ENCODE data around the gene MYO10. TPM values are rescaled to one million over a fixed set of nuclear protein-coding genes. Genes with fewer than 3 reads are reported as not detected.

The MYO10 gene
- total and polyA plus RNA-seq, 2 of the 8 experiments (the other 6 are each of a cell fraction or from before 2014, with no cell fraction given): 21.5 to 107 TPM

- TF ChIP-seq, protein P1, sequence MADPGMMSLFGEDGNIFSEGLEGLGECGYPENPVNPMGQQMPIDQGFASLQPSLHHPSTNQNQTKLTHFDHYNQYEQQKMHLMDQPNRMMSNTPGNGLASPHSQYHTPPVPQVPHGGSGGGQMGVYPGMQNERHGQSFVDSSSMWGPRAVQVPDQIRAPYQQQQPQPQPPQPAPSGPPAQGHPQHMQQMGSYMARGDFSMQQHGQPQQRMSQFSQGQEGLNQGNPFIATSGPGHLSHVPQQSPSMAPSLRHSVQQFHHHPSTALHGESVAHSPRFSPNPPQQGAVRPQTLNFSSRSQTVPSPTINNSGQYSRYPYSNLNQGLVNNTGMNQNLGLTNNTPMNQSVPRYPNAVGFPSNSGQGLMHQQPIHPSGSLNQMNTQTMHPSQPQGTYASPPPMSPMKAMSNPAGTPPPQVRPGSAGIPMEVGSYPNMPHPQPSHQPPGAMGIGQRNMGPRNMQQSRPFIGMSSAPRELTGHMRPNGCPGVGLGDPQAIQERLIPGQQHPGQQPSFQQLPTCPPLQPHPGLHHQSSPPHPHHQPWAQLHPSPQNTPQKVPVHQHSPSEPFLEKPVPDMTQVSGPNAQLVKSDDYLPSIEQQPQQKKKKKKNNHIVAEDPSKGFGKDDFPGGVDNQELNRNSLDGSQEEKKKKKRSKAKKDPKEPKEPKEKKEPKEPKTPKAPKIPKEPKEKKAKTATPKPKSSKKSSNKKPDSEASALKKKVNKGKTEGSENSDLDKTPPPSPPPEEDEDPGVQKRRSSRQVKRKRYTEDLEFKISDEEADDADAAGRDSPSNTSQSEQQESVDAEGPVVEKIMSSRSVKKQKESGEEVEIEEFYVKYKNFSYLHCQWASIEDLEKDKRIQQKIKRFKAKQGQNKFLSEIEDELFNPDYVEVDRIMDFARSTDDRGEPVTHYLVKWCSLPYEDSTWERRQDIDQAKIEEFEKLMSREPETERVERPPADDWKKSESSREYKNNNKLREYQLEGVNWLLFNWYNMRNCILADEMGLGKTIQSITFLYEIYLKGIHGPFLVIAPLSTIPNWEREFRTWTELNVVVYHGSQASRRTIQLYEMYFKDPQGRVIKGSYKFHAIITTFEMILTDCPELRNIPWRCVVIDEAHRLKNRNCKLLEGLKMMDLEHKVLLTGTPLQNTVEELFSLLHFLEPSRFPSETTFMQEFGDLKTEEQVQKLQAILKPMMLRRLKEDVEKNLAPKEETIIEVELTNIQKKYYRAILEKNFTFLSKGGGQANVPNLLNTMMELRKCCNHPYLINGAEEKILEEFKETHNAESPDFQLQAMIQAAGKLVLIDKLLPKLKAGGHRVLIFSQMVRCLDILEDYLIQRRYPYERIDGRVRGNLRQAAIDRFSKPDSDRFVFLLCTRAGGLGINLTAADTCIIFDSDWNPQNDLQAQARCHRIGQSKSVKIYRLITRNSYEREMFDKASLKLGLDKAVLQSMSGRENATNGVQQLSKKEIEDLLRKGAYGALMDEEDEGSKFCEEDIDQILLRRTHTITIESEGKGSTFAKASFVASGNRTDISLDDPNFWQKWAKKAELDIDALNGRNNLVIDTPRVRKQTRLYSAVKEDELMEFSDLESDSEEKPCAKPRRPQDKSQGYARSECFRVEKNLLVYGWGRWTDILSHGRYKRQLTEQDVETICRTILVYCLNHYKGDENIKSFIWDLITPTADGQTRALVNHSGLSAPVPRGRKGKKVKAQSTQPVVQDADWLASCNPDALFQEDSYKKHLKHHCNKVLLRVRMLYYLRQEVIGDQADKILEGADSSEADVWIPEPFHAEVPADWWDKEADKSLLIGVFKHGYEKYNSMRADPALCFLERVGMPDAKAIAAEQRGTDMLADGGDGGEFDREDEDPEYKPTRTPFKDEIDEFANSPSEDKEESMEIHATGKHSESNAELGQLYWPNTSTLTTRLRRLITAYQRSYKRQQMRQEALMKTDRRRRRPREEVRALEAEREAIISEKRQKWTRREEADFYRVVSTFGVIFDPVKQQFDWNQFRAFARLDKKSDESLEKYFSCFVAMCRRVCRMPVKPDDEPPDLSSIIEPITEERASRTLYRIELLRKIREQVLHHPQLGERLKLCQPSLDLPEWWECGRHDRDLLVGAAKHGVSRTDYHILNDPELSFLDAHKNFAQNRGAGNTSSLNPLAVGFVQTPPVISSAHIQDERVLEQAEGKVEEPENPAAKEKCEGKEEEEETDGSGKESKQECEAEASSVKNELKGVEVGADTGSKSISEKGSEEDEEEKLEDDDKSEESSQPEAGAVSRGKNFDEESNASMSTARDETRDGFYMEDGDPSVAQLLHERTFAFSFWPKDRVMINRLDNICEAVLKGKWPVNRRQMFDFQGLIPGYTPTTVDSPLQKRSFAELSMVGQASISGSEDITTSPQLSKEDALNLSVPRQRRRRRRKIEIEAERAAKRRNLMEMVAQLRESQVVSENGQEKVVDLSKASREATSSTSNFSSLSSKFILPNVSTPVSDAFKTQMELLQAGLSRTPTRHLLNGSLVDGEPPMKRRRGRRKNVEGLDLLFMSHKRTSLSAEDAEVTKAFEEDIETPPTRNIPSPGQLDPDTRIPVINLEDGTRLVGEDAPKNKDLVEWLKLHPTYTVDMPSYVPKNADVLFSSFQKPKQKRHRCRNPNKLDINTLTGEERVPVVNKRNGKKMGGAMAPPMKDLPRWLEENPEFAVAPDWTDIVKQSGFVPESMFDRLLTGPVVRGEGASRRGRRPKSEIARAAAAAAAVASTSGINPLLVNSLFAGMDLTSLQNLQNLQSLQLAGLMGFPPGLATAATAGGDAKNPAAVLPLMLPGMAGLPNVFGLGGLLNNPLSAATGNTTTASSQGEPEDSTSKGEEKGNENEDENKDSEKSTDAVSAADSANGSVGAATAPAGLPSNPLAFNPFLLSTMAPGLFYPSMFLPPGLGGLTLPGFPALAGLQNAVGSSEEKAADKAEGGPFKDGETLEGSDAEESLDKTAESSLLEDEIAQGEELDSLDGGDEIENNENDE (IDR thresholded peaks at IDR 0.05; ENCODE audit: insufficient replicate concordance, low read length): no peak
Measured at GRCh38 chr5:16654647-16655334, 281.3 kb downstream of the MYO10 start (continued).
